ENCODE measurements around the gene KLHL35.
"Not testable (repeated sequence)": the region's sequence is repeated elsewhere in the genome, so short reads cannot be mapped to it uniquely, and the experiment has no call there.

Gene KLHL35

DNA sequence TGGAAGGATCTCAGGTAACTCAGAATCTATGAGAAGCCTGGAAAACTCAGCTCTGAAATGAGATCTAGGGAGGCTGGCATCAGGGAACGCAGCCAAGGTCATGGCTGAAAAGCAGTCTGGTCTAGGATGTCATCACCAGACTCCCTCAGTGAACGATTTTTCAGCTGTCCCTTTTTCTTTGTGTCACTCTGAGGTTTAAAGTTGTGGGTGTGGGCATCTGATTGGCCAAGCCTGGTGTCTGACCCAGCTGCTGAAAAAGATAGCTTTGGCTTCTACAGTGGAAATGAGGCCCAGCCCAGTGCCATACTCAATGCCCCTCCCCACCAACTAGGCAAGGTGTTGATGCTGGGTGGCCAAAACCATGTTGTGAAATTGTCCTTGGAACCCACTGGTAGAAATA lies 19.1 kb downstream of the KLHL35 start:
- Histone ChIP-seq H3K4me1 (ENCODE audit: insufficient read depth, low read length) (no peaks in the 10 kb centered on the region), H4K20me1 (ENCODE audit: insufficient read depth, low read length) (0 out of 2 replicates have a peak, but pooled peaks cover 6% of the 10 kb centered on the region), H3K27ac (ENCODE audit: low read length) (no peak overlapping the region), H3K4me3 (ENCODE audit: low read depth in 1 of 2, low read length in 2 of 2) (no peak overlapping the region), H3K4me2 (ENCODE audit: insufficient read depth, low read length) (no peak overlapping the region), H3K9me3 (ENCODE audit: insufficient read depth, low read length, severe bottlenecking) (no peaks in the 10 kb centered on the region), H2AFZ (ENCODE audit: low read depth, low read length) (no peak overlapping the region), H3K9ac (ENCODE audit: low read depth, low read length) (no peak overlapping the region), H3K27me3 (ENCODE audit: insufficient read depth, low read length, poor library complexity) (no peaks in the 10 kb centered on the region), H3K79me2 (ENCODE audit: insufficient read depth, low read length) (no peaks in the 10 kb centered on the region), H3K36me3 (ENCODE audit: insufficient read depth, low read length) (peaks cover 30% of the 10 kb centered on the region)
- DNase-seq (no peak), ATAC-seq (ENCODE audit: insufficient read depth, low read depth) (no peak)
- no peak for TF ChIP-seq EZH2 (IDR thresholded peaks at IDR 0.05; ENCODE audit: borderline replicate concordance, low read depth, low read length, severe bottlenecking)

- not testable (repeated sequence) for H3K9me3 ChIP-seq (ENCODE audit: insufficient read depth, low read length, severe bottlenecking); ATAC-seq (ENCODE audit: insufficient read depth, low read depth); H3K4me2 ChIP-seq (ENCODE audit: insufficient read depth, low read length); H3K27ac ChIP-seq (ENCODE audit: low read length); H3K27me3 ChIP-seq (ENCODE audit: insufficient read depth, low read length, poor library complexity); H3K9ac ChIP-seq (ENCODE audit: low read depth, low read length); H3K4me3 ChIP-seq (ENCODE audit: low read depth in 1 of 2, low read length in 2 of 2); H3K79me2 ChIP-seq (ENCODE audit: insufficient read depth, low read length); H3K4me1 ChIP-seq (ENCODE audit: insufficient read depth, low read length); DNase-seq; H2AFZ ChIP-seq (ENCODE audit: low read depth, low read length)
- Histone ChIP-seq H3K36me3 (ENCODE audit: insufficient read depth, low read length) (peaks cover 37% of the 10 kb centered on the region), H4K20me1 (ENCODE audit: insufficient read depth, low read length) (peaks cover 14% of the 10 kb centered on the region; the same call in 1 of the 2 replicates)
Observed at GRCh38 chr11:75413146-75413545, 19.9 kb downstream of the KLHL35 start.

GRCh38 chr11:75409971-75410370 lies 23.0 kb downstream of the KLHL35 start:
- H3K27ac ChIP-seq (ENCODE audit: low read length); DNase-seq; H2AFZ ChIP-seq (ENCODE audit: low read depth, low read length); H3K4me3 ChIP-seq (ENCODE audit: low read depth in 1 of 2, low read length in 2 of 2); H3K9me3 ChIP-seq (ENCODE audit: insufficient read depth, low read length, severe bottlenecking); H3K4me1 ChIP-seq (ENCODE audit: insufficient read depth, low read length); H3K9ac ChIP-seq (ENCODE audit: low read depth, low read length); H3K27me3 ChIP-seq (ENCODE audit: insufficient read depth, low read length, poor library complexity); ATAC-seq (ENCODE audit: insufficient read depth, low read depth); H3K4me2 ChIP-seq (ENCODE audit: insufficient read depth, low read length): not testable (repeated sequence)
- H3K36me3 ChIP-seq (ENCODE audit: insufficient read depth, low read length): peaks cover 61% of the 10 kb centered on the region
- peaks cover 31% of the 10 kb centered on the region; the same call in 1 of the 2 replicates for H4K20me1 ChIP-seq (ENCODE audit: insufficient read depth, low read length)
- peaks cover 18% of the 10 kb centered on the region; the same call in 1 of the 2 replicates for H3K79me2 ChIP-seq (ENCODE audit: insufficient read depth, low read length)

DNA sequence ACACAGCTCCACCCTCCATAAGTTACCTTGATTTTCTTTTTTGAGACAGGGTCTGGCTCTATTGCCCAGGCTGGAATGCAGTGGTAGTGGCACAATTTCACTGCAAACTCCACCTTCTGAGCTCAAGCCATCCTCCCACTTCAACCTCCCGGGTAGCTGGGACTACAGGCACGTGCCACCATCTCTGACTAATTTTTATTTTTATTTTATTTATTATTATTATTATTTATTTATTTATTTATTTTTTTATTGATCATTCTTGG lies 24.1 kb downstream of the KLHL35 start:
- peaks cover 4% of the 10 kb centered on the region; the same call in 1 of the 2 replicates for H3K4me1 ChIP-seq (ENCODE audit: insufficient read depth, low read length)
- peak; percentile 18; the same call in 1 of the 3 replicates for ATAC-seq (ENCODE audit: insufficient read depth, low read depth)
- peaks cover 42% of the 10 kb centered on the region for H4K20me1 ChIP-seq (ENCODE audit: insufficient read depth, low read length)
- no peak overlapping the region for H3K4me3 ChIP-seq (ENCODE audit: low read depth in 1 of 2, low read length in 2 of 2)
- no peak overlapping the region for H3K4me2 ChIP-seq (ENCODE audit: insufficient read depth, low read length)
- no peaks in the 10 kb centered on the region for H3K27me3 ChIP-seq (ENCODE audit: insufficient read depth, low read length, poor library complexity)
- no peak overlapping the region for H3K27ac ChIP-seq (ENCODE audit: low read length)
- H3K9me3 ChIP-seq (ENCODE audit: insufficient read depth, low read length, severe bottlenecking): no peaks in the 10 kb centered on the region
- no peak for DNase-seq
- no peak overlapping the region for H3K9ac ChIP-seq (ENCODE audit: low read depth, low read length)
- peaks cover 65% of the 10 kb centered on the region for H3K36me3 ChIP-seq (ENCODE audit: insufficient read depth, low read length)
- peaks cover 28% of the 10 kb centered on the region for H3K79me2 ChIP-seq (ENCODE audit: insufficient read depth, low read length)
- no peak overlapping the region for H2AFZ ChIP-seq (ENCODE audit: low read depth, low read length)
- TF ChIP-seq, protein P1, sequence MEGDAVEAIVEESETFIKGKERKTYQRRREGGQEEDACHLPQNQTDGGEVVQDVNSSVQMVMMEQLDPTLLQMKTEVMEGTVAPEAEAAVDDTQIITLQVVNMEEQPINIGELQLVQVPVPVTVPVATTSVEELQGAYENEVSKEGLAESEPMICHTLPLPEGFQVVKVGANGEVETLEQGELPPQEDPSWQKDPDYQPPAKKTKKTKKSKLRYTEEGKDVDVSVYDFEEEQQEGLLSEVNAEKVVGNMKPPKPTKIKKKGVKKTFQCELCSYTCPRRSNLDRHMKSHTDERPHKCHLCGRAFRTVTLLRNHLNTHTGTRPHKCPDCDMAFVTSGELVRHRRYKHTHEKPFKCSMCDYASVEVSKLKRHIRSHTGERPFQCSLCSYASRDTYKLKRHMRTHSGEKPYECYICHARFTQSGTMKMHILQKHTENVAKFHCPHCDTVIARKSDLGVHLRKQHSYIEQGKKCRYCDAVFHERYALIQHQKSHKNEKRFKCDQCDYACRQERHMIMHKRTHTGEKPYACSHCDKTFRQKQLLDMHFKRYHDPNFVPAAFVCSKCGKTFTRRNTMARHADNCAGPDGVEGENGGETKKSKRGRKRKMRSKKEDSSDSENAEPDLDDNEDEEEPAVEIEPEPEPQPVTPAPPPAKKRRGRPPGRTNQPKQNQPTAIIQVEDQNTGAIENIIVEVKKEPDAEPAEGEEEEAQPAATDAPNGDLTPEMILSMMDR (IDR thresholded peaks at IDR 0.05; ENCODE audit: borderline replicate concordance, extremely low read depth, low read length, poor library complexity, severe bottlenecking): no peak
- TF ChIP-seq EZH2 (IDR thresholded peaks at IDR 0.05; ENCODE audit: borderline replicate concordance, low read depth, low read length, severe bottlenecking): no peak

DNA sequence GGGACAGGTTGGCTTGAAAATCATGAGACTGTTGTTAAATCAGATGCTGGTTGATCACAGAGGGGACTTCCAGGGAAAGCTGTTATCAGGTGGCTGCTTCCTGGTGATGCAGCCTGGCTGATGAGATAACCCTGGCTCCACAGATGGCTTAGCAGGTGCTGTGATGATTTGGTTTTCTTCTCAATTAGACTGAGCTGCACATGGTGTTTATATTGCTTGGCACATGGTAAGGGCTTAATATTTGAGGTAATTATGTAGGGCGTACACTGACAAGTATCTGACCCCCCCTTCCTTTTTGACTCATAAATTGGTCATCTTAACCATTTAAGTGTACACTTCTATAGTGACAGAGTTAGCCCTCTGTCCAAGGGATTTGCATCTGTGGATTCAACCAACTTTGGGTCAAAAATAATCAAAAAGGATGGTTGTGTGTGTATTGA lies 26.6 kb downstream of the KLHL35 start:
- Histone ChIP-seq H4K20me1 (ENCODE audit: insufficient read depth, low read length) (peaks cover 61% of the 10 kb centered on the region), H3K4me2 (ENCODE audit: insufficient read depth, low read length) (no peak overlapping the region), H3K4me3 (ENCODE audit: low read depth in 1 of 2, low read length in 2 of 2) (no peak overlapping the region), H3K79me2 (ENCODE audit: insufficient read depth, low read length) (peaks cover 54% of the 10 kb centered on the region), H2AFZ (ENCODE audit: low read depth, low read length) (no peak overlapping the region), H3K27ac (ENCODE audit: low read length) (no peak overlapping the region), H3K4me1 (ENCODE audit: insufficient read depth, low read length) (peaks cover 26% of the 10 kb centered on the region), H3K36me3 (ENCODE audit: insufficient read depth, low read length) (peaks cover 74% of the 10 kb centered on the region), H3K27me3 (ENCODE audit: insufficient read depth, low read length, poor library complexity) (no peaks in the 10 kb centered on the region), H3K9me3 (ENCODE audit: insufficient read depth, low read length, severe bottlenecking) (no peaks in the 10 kb centered on the region), H3K9ac (ENCODE audit: low read depth, low read length) (no peak overlapping the region)
- DNase-seq (no peak), ATAC-seq (ENCODE audit: insufficient read depth, low read depth) (peak; percentile 27; the same call in 1 of the 3 replicates)
- no peak for TF ChIP-seq EZH2 (IDR thresholded peaks at IDR 0.05; ENCODE audit: borderline replicate concordance, low read depth, low read length, severe bottlenecking)
- TF ChIP-seq, protein P1 (IDR thresholded peaks at IDR 0.05; ENCODE audit: borderline replicate concordance, extremely low read depth, low read length, poor library complexity, severe bottlenecking): no peak
